WTC11 (cell line): ENCODE measurements around the gene PPP1R9A. TPM values are rescaled to one million over a fixed set of nuclear protein-coding genes. Genes with fewer than 3 reads are reported as not detected.

Experiments used
- ATAC-seq: fragments of 200-7000 bp; cut with Tn5 transposase; 2 replicates; pipeline ENCODE4 v1.10.0; 2021; ENCODE audit warnings: mild to moderate bottlenecking, moderate library complexity
- CTCF ChIA-PET: fragments of 300-600 bp; sonication (Branson Sonifier 250); formaldehyde crosslinking; loops from one replicate; lab custom pipeline; 2021; ENCODE audit warnings: antibody characterized with exemption; lab: Charles Lee
- POLR2A ChIA-PET: fragments of 350-600 bp; sonication (Branson Sonifier 250); formaldehyde crosslinking; loops from one replicate; lab custom pipeline; 2021; ENCODE audit warnings: antibody characterized with exemption; lab: Charles Lee
- DNase-seq: peaks from one replicate; pipeline ENCODE4 v3.0.0; 2021; ENCODE audit warnings: low spot score
- H3K27ac Mint-ChIP-seq: 2 replicates; pipeline ENCODE4 v1.8.0; 2021; ENCODE audit warnings: mixed read lengths
- H3K27me3 Mint-ChIP-seq: 2 replicates; pipeline ENCODE4 v1.8.0; 2021; ENCODE audit warnings: low read depth, mild to moderate bottlenecking, moderate library complexity, mixed read lengths
- H3K36me3 Mint-ChIP-seq: 2 replicates; pipeline ENCODE4 v1.8.0; 2021; ENCODE audit warnings: mixed read lengths
- H3K4me1 Mint-ChIP-seq: 2 replicates; pipeline ENCODE4 v1.8.0; 2022; ENCODE audit warnings: mixed read lengths
- H3K4me3 Mint-ChIP-seq: 2 replicates; pipeline ENCODE4 v1.8.0; 2021; ENCODE audit warnings: mild to moderate bottlenecking, moderate library complexity, mixed read lengths
- H3K9me3 Mint-ChIP-seq: 2 replicates; pipeline ENCODE4 v1.8.0; 2021; ENCODE audit warnings: mixed read lengths
- CREB1 ChIP-seq: sonication (generic); formaldehyde crosslinking; IDR thresholded peaks from 2 replicates; pipeline ENCODE4 v1.8.0; 2023; ENCODE audit warnings: mild to moderate bottlenecking, missing genetic modification reagents
- CTCF ChIP-seq: fragments of 200-600 bp; IDR thresholded peaks from 2 replicates; pipeline ENCODE4 v1.8.0; 2022; ENCODE audit warnings: antibody characterized with exemption
- FOXK1 ChIP-seq: sonication (generic); formaldehyde crosslinking; IDR thresholded peaks from 2 replicates; pipeline ENCODE4 v1.8.0; 2022; ENCODE audit warnings: mild to moderate bottlenecking, moderate library complexity, missing genetic modification reagents
- FOXP4 ChIP-seq: sonication (generic); formaldehyde crosslinking; IDR thresholded peaks from 2 replicates; pipeline ENCODE4 v1.8.0; 2022; ENCODE audit warnings: mild to moderate bottlenecking, missing genetic modification reagents
- JUN ChIP-seq: sonication (generic); formaldehyde crosslinking; IDR thresholded peaks from 2 replicates; pipeline ENCODE4 v1.8.0; 2023; ENCODE audit warnings: mild to moderate bottlenecking, missing genetic modification reagents
- SMAD3 ChIP-seq: sonication (generic); formaldehyde crosslinking; IDR thresholded peaks from 2 replicates; pipeline ENCODE4 v1.8.0; 2022; ENCODE audit warnings: missing genetic modification reagents, mild to moderate bottlenecking, borderline replicate concordance
- USF2 ChIP-seq: sonication (generic); formaldehyde crosslinking; IDR thresholded peaks from 2 replicates; pipeline ENCODE4 v1.8.1; 2023; ENCODE audit warnings: mild to moderate bottlenecking, missing genetic modification reagents, moderate library complexity
- ZMAT4 ChIP-seq: fragments of 250-450 bp; sonication (Bioruptor Pico); IDR thresholded peaks from 2 replicates; pipeline ENCODE4 v1.9.0; 2021; ENCODE audit warnings: mild to moderate bottlenecking
- ZNF121 ChIP-seq: sonication (generic); formaldehyde crosslinking; IDR thresholded peaks from 2 replicates; pipeline ENCODE4 v1.8.0; 2023; ENCODE audit warnings: missing genetic modification reagents
- ZNF263 ChIP-seq: sonication (generic); formaldehyde crosslinking; IDR thresholded peaks from 2 replicates; pipeline ENCODE4 v1.8.1; 2022; ENCODE audit warnings: low read depth, mild to moderate bottlenecking, moderate library complexity, missing genetic modification reagents
- ZNF416 ChIP-seq: fragments of 250-450 bp; sonication (Bioruptor Pico); IDR thresholded peaks from 2 replicates; pipeline ENCODE4 v1.9.0; 2021; ENCODE audit warnings: mild to moderate bottlenecking, inconsistent platforms
- total RNA-seq: library from RNA; stranded (reverse); gene quantifications from 3 replicates; pipeline ENCODE4 v1.2.3, GENCODE V29; 2021
- TF ChIP-seq, protein P1 (sequence below): fragments of 250-450 bp; sonication (Bioruptor Pico); IDR thresholded peaks from 2 replicates; pipeline ENCODE4 v1.9.0; 2021; ENCODE audit warnings: moderate library complexity, mild to moderate bottlenecking, inconsistent platforms, borderline replicate concordance
- TF ChIP-seq, protein P2 (sequence below): fragments of 250-450 bp; sonication (Bioruptor Pico); IDR thresholded peaks from 2 replicates; pipeline ENCODE4 v1.9.0; 2021; ENCODE audit warnings: mild to moderate bottlenecking, borderline replicate concordance

PPP1R9A gene
- total RNA-seq, 1 experiment from 2014 or later, result 16.8 TPM

GRCh38 chr7:94933256-94933990 lies 26.0 kb downstream of the PPP1R9A start (continued):
- TF ChIP-seq FOXP4 (CRISPR knock-in tag), result no peak

- Mint-ChIP-seq H3K4me3 (no peak overlapping the region), H3K4me1 (peaks cover 21% of the 10 kb centered on the region), H3K9me3 (no peaks in the 10 kb centered on the region), H3K27ac (no peak overlapping the region), H3K27me3 (no peaks in the 10 kb centered on the region), H3K36me3 (no peaks in the 10 kb centered on the region)
- TF ChIP-seq CREB1 (CRISPR knock-in tag) (no peak), ZNF121 (CRISPR knock-in tag) (no peak), FOXK1 (CRISPR knock-in tag) (no peak), SMAD3 (CRISPR knock-in tag) (no peak), JUN (no peak), FOXP4 (CRISPR knock-in tag) (no peak), ZNF416 (no peak), ZNF263 (CRISPR knock-in tag) (no peak), CTCF (no peak), USF2 (no peak), ZMAT4 (CRISPR knock-in tag) (no peak)
- TF ChIP-seq, protein P1, sequence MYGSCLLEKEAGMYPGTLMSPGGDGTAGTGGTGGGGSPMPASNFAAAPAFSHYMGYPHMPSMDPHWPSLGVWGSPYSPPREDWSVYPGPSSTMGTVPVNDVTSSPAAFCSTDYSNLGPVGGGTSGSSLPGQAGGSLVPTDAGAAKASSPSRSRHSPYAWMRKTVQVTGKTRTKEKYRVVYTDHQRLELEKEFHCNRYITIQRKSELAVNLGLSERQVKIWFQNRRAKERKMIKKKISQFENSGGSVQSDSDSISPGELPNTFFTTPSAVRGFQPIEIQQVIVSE (CRISPR knock-in tag), result no peak
- TF ChIP-seq, protein P2, sequence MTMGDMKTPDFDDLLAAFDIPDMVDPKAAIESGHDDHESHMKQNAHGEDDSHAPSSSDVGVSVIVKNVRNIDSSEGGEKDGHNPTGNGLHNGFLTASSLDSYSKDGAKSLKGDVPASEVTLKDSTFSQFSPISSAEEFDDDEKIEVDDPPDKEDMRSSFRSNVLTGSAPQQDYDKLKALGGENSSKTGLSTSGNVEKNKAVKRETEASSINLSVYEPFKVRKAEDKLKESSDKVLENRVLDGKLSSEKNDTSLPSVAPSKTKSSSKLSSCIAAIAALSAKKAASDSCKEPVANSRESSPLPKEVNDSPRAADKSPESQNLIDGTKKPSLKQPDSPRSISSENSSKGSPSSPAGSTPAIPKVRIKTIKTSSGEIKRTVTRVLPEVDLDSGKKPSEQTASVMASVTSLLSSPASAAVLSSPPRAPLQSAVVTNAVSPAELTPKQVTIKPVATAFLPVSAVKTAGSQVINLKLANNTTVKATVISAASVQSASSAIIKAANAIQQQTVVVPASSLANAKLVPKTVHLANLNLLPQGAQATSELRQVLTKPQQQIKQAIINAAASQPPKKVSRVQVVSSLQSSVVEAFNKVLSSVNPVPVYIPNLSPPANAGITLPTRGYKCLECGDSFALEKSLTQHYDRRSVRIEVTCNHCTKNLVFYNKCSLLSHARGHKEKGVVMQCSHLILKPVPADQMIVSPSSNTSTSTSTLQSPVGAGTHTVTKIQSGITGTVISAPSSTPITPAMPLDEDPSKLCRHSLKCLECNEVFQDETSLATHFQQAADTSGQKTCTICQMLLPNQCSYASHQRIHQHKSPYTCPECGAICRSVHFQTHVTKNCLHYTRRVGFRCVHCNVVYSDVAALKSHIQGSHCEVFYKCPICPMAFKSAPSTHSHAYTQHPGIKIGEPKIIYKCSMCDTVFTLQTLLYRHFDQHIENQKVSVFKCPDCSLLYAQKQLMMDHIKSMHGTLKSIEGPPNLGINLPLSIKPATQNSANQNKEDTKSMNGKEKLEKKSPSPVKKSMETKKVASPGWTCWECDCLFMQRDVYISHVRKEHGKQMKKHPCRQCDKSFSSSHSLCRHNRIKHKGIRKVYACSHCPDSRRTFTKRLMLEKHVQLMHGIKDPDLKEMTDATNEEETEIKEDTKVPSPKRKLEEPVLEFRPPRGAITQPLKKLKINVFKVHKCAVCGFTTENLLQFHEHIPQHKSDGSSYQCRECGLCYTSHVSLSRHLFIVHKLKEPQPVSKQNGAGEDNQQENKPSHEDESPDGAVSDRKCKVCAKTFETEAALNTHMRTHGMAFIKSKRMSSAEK (CRISPR knock-in tag), result no peak
- DNase-seq (no peak), ATAC-seq (no peak)
- ChIA-PET POLR2A (no interaction called here), CTCF (no interaction called here)
Observed at GRCh38 chr7:94939395-94939794, 32.0 kb downstream of the PPP1R9A start.
